WERI-Rb-1 (cell line): Measurements from ENCODE around the gene NTF3.

ENCODE experiments used
- DNase-seq: peaks from one replicate; pipeline ENCODE4 v3.0.0-alpha.2; 2020
- H3K27ac ChIP-seq: fragments of 250-450 bp; sonication (Bioruptor Pico); 2 replicates; pipeline ENCODE4 v1.5.1; 2020; ENCODE audit warnings: mild to moderate bottlenecking, moderate library complexity
- H3K27me3 ChIP-seq: fragments of 250-450 bp; sonication (Bioruptor Pico); 2 replicates; pipeline ENCODE4 v1.5.1; 2021; ENCODE audit warnings: mild to moderate bottlenecking, low read depth, moderate library complexity; ENCODE audit not compliant: insufficient read depth, severe bottlenecking
- H3K36me3 ChIP-seq: fragments of 250-450 bp; sonication (Bioruptor Pico); 2 replicates; pipeline ENCODE4 v1.5.1; 2020; ENCODE audit warnings: mild to moderate bottlenecking, moderate library complexity
- H3K4me3 ChIP-seq: 2 replicates; pipeline ENCODE4 v1.5.1; 2011; ENCODE audit warnings: low read depth, mild to moderate bottlenecking, control low read depth, low read length
- H3K9me3 ChIP-seq: fragments of 250-450 bp; sonication (Bioruptor Pico); 2 replicates; pipeline ENCODE4 v1.5.1; 2021; ENCODE audit warnings: mild to moderate bottlenecking, moderate library complexity; ENCODE audit not compliant: severe bottlenecking
- TF ChIP-seq, protein P1 (sequence below): IDR thresholded peaks from 2 replicates; pipeline ENCODE4 v1.5.1; 2011; ENCODE audit warnings: low read depth, mild to moderate bottlenecking, control low read depth, inconsistent platforms, low read length

The NTF3 gene

DNA sequence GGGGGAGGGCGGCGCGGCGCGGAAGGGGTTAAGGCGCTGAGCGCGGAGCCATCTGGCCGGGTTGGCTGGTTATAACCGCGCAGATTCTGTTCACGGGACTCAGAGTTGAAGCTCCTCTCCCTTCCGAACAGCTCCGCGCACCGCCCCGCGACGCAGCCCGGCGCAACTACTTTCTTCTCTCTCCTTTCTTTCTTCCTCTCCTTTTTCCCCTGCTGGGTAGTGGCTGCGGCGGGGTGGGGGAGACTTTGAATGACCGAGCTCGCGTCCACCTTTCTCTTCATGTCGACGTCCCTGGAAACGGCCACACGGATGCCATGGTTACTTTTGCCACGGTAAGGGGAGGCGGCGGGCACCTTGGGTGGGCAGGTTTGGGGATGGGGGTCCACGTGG lies at the start of gene NTF3:
Gene NTF3 (plus strand): TSS at position 98 of the 390 bp plus-strand sequence. CDS start 217 bp downstream, at position 315.
- Histone ChIP-seq H3K4me3 (peak within 1 kb of the TSS; percentile 78), H3K27ac (peak within 1 kb of the TSS; percentile 64), H3K36me3 (no peaks in the 10 kb centered on the region), H3K9me3 (no peaks in the 10 kb centered on the region), H3K27me3 (peaks cover 4% of the 10 kb centered on the region)
- TF ChIP-seq, protein P1, sequence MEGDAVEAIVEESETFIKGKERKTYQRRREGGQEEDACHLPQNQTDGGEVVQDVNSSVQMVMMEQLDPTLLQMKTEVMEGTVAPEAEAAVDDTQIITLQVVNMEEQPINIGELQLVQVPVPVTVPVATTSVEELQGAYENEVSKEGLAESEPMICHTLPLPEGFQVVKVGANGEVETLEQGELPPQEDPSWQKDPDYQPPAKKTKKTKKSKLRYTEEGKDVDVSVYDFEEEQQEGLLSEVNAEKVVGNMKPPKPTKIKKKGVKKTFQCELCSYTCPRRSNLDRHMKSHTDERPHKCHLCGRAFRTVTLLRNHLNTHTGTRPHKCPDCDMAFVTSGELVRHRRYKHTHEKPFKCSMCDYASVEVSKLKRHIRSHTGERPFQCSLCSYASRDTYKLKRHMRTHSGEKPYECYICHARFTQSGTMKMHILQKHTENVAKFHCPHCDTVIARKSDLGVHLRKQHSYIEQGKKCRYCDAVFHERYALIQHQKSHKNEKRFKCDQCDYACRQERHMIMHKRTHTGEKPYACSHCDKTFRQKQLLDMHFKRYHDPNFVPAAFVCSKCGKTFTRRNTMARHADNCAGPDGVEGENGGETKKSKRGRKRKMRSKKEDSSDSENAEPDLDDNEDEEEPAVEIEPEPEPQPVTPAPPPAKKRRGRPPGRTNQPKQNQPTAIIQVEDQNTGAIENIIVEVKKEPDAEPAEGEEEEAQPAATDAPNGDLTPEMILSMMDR, result no peak
- peak; percentile 65 for DNase-seq

DNA sequence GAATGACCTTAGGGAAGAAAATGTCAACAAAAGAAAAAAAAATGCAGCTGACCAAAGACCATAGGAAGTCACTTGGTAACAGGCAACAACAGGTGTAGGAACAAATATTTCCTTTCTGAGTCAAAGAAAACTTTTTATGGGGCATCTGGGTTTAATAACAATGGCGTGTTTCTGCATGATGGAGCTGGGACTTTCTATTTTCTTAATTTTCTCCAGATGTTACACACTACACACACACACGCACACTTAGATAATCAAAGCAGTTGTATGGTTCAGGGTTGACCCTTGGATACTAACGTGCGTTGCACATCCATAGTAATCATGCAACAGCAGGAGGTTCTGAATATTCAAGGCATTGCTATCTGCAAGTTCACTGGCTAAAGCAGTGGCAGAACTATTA lies 47.9 kb upstream of the NTF3 start:
- H3K27ac ChIP-seq, result no peak overlapping the region
- H3K27me3 ChIP-seq, result no peaks in the 10 kb centered on the region
- TF ChIP-seq, protein P1, result no peak
- no peaks in the 10 kb centered on the region for H3K36me3 ChIP-seq
- no peaks in the 10 kb centered on the region for H3K9me3 ChIP-seq
- DNase-seq, result no peak
- no peak overlapping the region for H3K4me3 ChIP-seq

DNA sequence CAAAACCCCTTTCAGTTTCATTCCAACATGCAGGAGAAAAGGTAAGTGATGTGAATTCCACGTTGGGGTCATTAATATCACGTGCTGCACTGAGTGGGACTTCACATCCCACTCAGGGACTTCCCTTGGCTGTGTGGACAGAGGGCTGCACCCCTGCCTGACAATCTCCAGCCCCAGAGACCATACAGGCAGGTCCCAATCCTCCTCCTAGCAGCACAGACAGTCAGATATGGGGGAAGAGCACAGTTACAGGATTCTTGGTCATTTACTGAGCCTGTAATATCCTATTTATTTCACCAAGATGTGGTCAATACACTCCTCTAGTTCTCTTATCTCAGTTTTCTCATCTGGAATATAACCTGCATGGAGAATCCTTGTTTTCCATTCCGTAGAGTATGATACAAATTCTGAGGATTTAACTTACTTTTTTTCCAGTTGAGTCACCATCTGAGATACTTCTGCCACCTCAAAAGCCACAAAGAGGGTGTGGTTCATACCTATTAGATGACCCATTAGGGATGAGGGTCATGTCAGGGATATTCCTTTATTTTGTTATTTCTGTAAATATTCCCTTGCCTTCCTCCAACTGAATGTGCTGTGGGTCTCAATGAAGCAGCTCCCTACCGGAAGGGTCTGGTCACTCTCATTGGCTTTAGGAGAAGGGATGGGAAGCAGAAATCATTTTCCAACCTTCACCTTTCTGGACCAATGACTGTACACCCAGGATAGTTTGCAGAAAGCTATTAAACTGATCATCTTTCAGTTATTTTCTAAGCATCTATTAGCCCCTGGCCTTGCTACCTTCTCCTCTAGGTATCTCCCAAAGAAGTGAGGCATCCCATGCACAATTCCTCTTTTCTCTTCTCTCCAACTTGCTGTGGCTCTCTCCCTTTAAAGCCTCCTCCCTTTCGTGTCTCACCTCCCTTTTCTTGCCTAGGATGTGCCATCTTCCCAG lies 43.0 kb upstream of the NTF3 start:
- TF ChIP-seq, protein P1, result no peak
- Histone ChIP-seq H3K27ac (no peak overlapping the region), H3K36me3 (no peaks in the 10 kb centered on the region), H3K9me3 (no peaks in the 10 kb centered on the region), H3K27me3 (no peaks in the 10 kb centered on the region), H3K4me3 (no peak overlapping the region)
- DNase-seq, result no peak

DNA sequence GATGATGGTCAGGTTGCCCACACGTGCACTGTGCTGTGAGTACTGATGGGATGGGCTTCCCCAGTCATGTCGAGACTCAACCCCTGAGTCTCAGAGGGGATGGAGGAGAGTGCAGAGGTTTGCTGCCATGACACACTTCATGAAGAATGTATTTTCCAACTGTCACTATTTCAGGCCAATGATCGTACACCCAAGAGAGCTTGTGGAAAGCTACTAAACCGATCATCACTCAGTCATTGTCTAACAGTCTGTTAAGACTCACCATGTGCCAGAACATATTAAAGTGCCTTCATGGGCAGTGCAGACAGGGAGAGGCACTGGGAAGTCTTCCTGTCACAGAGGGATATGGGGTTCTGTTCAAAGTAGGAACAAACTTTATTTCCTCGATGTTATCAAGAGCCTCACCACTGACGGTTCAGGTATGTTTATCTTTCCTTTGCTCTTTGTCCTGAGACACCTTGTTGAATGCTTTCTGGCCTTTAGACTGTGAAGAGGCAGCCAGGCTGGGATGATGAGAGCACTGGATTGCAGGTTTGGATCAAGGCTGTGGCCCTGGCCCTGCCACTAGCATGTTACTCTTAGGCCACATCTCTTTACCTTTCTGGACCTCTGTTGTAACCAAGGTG lies 41.6 kb upstream of the NTF3 start:
- TF ChIP-seq, protein P1, result no peak
- H3K4me3 ChIP-seq, result no peak overlapping the region
- H3K27ac ChIP-seq, result no peak overlapping the region

DNA sequence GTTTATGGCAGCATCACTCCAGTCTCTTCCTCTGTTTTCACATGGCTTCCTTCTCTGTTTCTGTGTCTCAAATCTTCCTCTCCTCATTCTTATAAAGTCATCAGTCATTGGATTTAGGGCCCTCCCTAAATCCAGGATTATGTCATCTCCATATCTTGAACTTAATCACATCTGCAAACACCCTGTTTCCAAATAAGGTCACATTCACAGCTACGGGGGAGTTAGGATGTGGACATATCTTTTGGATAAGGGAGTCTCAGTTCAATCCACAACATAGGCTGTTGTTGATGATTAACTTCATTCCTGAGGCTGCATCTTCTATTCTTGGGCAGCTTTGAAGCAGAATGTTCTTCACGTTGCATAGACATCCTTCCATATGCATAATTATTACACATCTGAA lies 40.3 kb upstream of the NTF3 start:
- H3K27ac ChIP-seq, result no peak overlapping the region
- no peaks in the 10 kb centered on the region for H3K36me3 ChIP-seq
- H3K9me3 ChIP-seq, result no peaks in the 10 kb centered on the region
- DNase-seq, result no peak
- no peaks in the 10 kb centered on the region for H3K27me3 ChIP-seq
- no peak overlapping the region for H3K4me3 ChIP-seq
- TF ChIP-seq, protein P1, result no peak

More for the DNA sequence above, 41.6 kb upstream of the NTF3 start:
- Histone ChIP-seq H3K9me3 (no peaks in the 10 kb centered on the region), H3K36me3 (no peaks in the 10 kb centered on the region), H3K27me3 (no peaks in the 10 kb centered on the region)
- no peak for DNase-seq
